Thyroid gland (tissue), 4 donors: ENCODE data around the gene KCNIP4.

Experiments used
- CTCF ChIP-seq, 6 experiments: fragments of 200-600 bp in 3 of 6; fragments of 450-650 bp in 3 of 6; sonication (generic) in 3 of 6; IDR thresholded peaks; one replicate each; pipeline ENCODE4 v1.5.1; 2016 to 2019; ENCODE audit warnings: antibody characterized with exemption in 6 of 6, mild to moderate bottlenecking in 2 of 6, inconsistent platforms in 1 of 6, moderate library complexity in 1 of 6
- POLR2A ChIP-seq, 2 donors: fragments of 450-650 bp; IDR thresholded peaks; one replicate each; pipeline ENCODE4 v1.6.1; 2017; ENCODE audit warnings: antibody characterized with exemption in 2 of 2, mild to moderate bottlenecking in 2 of 2, moderate library complexity in 1 of 2

GRCh38 chr4:20682853-20683252, 1265.7 kb downstream of the KCNIP4 start:
- TF ChIP-seq CTCF (IDR thresholded peaks at IDR 0.05), result no peak
- no peak for TF ChIP-seq POLR2A (IDR thresholded peaks at IDR 0.05)
